Uterus (tissue), 2 donors: ENCODE results near the gene CD33.

ENCODE experiments used
- POLR2A ChIP-seq, 2 donors: fragments of 450-650 bp; IDR thresholded peaks; one replicate each; pipeline ENCODE4 v1.6.1; 2016; ENCODE audit warnings: antibody characterized with exemption in 2 of 2, mild to moderate bottlenecking in 1 of 2, moderate library complexity in 1 of 2
- TF ChIP-seq, protein P1 (sequence below), 4 experiments: fragments of 200-600 bp in 2 of 4; fragments of 450-650 bp in 2 of 4; sonication (generic) in 2 of 4; IDR thresholded peaks; one replicate each; pipeline ENCODE4 v1.5.1; 2016 to 2019; ENCODE audit warnings: antibody characterized with exemption in 4 of 4, mild to moderate bottlenecking in 2 of 4, moderate library complexity in 1 of 4

- TF ChIP-seq, protein P1, sequence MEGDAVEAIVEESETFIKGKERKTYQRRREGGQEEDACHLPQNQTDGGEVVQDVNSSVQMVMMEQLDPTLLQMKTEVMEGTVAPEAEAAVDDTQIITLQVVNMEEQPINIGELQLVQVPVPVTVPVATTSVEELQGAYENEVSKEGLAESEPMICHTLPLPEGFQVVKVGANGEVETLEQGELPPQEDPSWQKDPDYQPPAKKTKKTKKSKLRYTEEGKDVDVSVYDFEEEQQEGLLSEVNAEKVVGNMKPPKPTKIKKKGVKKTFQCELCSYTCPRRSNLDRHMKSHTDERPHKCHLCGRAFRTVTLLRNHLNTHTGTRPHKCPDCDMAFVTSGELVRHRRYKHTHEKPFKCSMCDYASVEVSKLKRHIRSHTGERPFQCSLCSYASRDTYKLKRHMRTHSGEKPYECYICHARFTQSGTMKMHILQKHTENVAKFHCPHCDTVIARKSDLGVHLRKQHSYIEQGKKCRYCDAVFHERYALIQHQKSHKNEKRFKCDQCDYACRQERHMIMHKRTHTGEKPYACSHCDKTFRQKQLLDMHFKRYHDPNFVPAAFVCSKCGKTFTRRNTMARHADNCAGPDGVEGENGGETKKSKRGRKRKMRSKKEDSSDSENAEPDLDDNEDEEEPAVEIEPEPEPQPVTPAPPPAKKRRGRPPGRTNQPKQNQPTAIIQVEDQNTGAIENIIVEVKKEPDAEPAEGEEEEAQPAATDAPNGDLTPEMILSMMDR (IDR thresholded peaks at IDR 0.05), result no peak
- no peak for TF ChIP-seq POLR2A (IDR thresholded peaks at IDR 0.05)
These were observed 26.6 kb downstream of the CD33 start for GRCh38 chr19:51251468-51251820.
